Mesendoderm (in vitro differentiated cells): ENCODE data around the gene INTS6.
"Not testable (repeated sequence)": the region's sequence is repeated elsewhere in the genome, so short reads cannot be mapped to it uniquely, and the experiment has no call there.

Experiments used
- DNase-seq: peaks from one replicate; pipeline ENCODE4 v3.0.0; 2013
- H2AK5ac ChIP-seq: 2 replicates; pipeline ENCODE4 v1.6.1; 2013; ENCODE audit warnings: low read length, inconsistent platforms
- H2BK120ac ChIP-seq: 2 replicates; pipeline ENCODE4 v1.6.1; 2013; ENCODE audit warnings: low read depth, mild to moderate bottlenecking, low read length, moderate library complexity, mixed read lengths
- H2BK15ac ChIP-seq: replicated peaks from 2 replicates; pipeline ENCODE4 v1.6.1; 2013; ENCODE audit warnings: low read depth, mild to moderate bottlenecking, moderate library complexity
- H2BK5ac ChIP-seq: 2 replicates; pipeline ENCODE4 v1.6.1; 2013; ENCODE audit warnings: low read length, inconsistent platforms
- H3K18ac ChIP-seq: 2 replicates; pipeline ENCODE4 v1.6.1; 2013; ENCODE audit warnings: mild to moderate bottlenecking, low read length, mixed read lengths
- H3K23ac ChIP-seq: one replicate; pipeline ENCODE4 v1.6.1; 2013; ENCODE audit warnings: low read length
- H3K27ac ChIP-seq: 2 replicates; pipeline ENCODE4 v1.5.1; 2013; ENCODE audit warnings: low read depth, mild to moderate bottlenecking, inconsistent platforms, low read length, moderate library complexity
- H3K27me3 ChIP-seq: 2 replicates; pipeline ENCODE4 v1.6.1; 2013; ENCODE audit warnings: low read length, control low read depth, mild to moderate bottlenecking, inconsistent platforms; ENCODE audit not compliant: insufficient read depth, poor library complexity
- H3K36me3 ChIP-seq: 2 replicates; pipeline ENCODE4 v1.6.1; 2013; ENCODE audit warnings: low read length, inconsistent platforms; ENCODE audit not compliant: control insufficient read depth, insufficient read depth
- H3K4ac ChIP-seq: one replicate; pipeline ENCODE4 v1.6.1; 2013; ENCODE audit warnings: low read depth, mild to moderate bottlenecking, low read length, moderate library complexity
- H3K4me1 ChIP-seq: 2 replicates; pipeline ENCODE4 v1.6.1; 2013; ENCODE audit warnings: low read depth, low read length, inconsistent platforms; ENCODE audit not compliant: control insufficient read depth
- H3K4me2 ChIP-seq: 2 replicates; pipeline ENCODE4 v1.6.1; 2013; ENCODE audit warnings: low read length
- H3K4me3 ChIP-seq: 2 replicates; pipeline ENCODE4 v1.5.1; 2013; ENCODE audit warnings: mild to moderate bottlenecking, low read length
- H3K56ac ChIP-seq: one replicate; pipeline ENCODE4 v1.6.1; 2013; ENCODE audit warnings: low read length
- H3K79me1 ChIP-seq: 2 replicates; pipeline ENCODE4 v1.6.1; 2013; ENCODE audit warnings: low read length, inconsistent platforms
- H3K79me2 ChIP-seq: 2 replicates; pipeline ENCODE4 v1.6.1; 2013; ENCODE audit warnings: mild to moderate bottlenecking, low read length; ENCODE audit not compliant: control insufficient read depth, insufficient read depth
- H3K9ac ChIP-seq: 2 replicates; pipeline ENCODE4 v1.6.1; 2013; ENCODE audit warnings: low read length, inconsistent platforms
- H4K5ac ChIP-seq: one replicate; pipeline ENCODE4 v1.6.1; 2013; ENCODE audit warnings: low read length
- H4K8ac ChIP-seq: one replicate; pipeline ENCODE4 v1.6.1; 2013; ENCODE audit warnings: low read depth, mild to moderate bottlenecking, control low read depth, low read length, moderate library complexity
- WGBS: extraction: QIAGEN DNeasy Blood & Tissue Kit; methylation state at CpG from one replicate; pipeline ENCODE4 v1.1.7; 2013; ENCODE audit warnings: low lambda C conversion rate, missing lambda C conversion rate; ENCODE audit not compliant: insufficient coverage; ENCODE audit errors: extremely low coverage; 5-methylcytosine and 5-hydroxymethylcytosine counted together

The INTS6 gene

GRCh38 chr13:51417716-51418115, 35.1 kb downstream of the INTS6 start:
- no CpG with 5 or more reads among the region's 4 CpGs for WGBS
- Histone ChIP-seq H3K36me3 (no peaks in the 10 kb centered on the region), H2BK5ac (no peak overlapping the region), H3K4me1 (peaks cover 2% of the 10 kb centered on the region), H3K4me3 (no peak overlapping the region), H2AK5ac (no peak overlapping the region), H3K4ac (no peak overlapping the region), H3K79me2 (peaks cover 20% of the 10 kb centered on the region), H3K27ac (no peak overlapping the region), H3K4me2 (no peak overlapping the region), H3K23ac (no peak overlapping the region), H3K9ac (no peak overlapping the region), H4K8ac (no peak overlapping the region), H3K27me3 (no peaks in the 10 kb centered on the region), H3K56ac (no peak overlapping the region), H4K5ac (no peak overlapping the region), H3K79me1 (peaks cover 8% of the 10 kb centered on the region), H2BK120ac (no peak overlapping the region), H3K18ac (no peak overlapping the region), H2BK15ac (no peak overlapping the region)
- no peak for DNase-seq

- Histone ChIP-seq H3K56ac (no peak overlapping the region), H3K4ac (no peak overlapping the region), H2BK120ac (no peak overlapping the region), H3K79me2 (peaks cover 16% of the 10 kb centered on the region), H3K4me2 (no peak overlapping the region), H3K23ac (no peak overlapping the region), H3K27ac (no peak overlapping the region), H3K18ac (no peak overlapping the region), H3K9ac (no peak overlapping the region), H3K27me3 (no peaks in the 10 kb centered on the region), H3K79me1 (peaks cover 4% of the 10 kb centered on the region), H4K8ac (no peak overlapping the region), H4K5ac (no peak overlapping the region), H3K36me3 (no peaks in the 10 kb centered on the region), H2BK5ac (no peak overlapping the region), H3K4me3 (no peak overlapping the region), H2AK5ac (no peak overlapping the region), H2BK15ac (no peak overlapping the region), H3K4me1 (no peaks in the 10 kb centered on the region)
- no peak for DNase-seq
Measured at GRCh38 chr13:51416107-51416506, 36.7 kb downstream of the INTS6 start.

GRCh38 chr13:51415339-51415738, 37.5 kb downstream of the INTS6 start:
- H2AK5ac ChIP-seq, H2BK5ac ChIP-seq, H3K4me2 ChIP-seq, H3K18ac ChIP-seq, H4K8ac ChIP-seq, H3K36me3 ChIP-seq, H3K9ac ChIP-seq, H3K4me3 ChIP-seq, H3K56ac ChIP-seq, H3K23ac ChIP-seq, H3K79me1 ChIP-seq, H2BK15ac ChIP-seq, H4K5ac ChIP-seq, H3K27ac ChIP-seq, DNase-seq, H3K27me3 ChIP-seq, H2BK120ac ChIP-seq, H3K4me1 ChIP-seq, H3K4ac ChIP-seq: not testable (repeated sequence)
- H3K79me2 ChIP-seq: peaks cover 11% of the 10 kb centered on the region
- WGBS: no CpG with 5 or more reads among the region's 1 CpG

- no peak overlapping the region for H4K5ac ChIP-seq
- H2BK5ac ChIP-seq: no peak overlapping the region
- no peak overlapping the region for H3K27ac ChIP-seq
- no peak overlapping the region for H3K4ac ChIP-seq
- H3K18ac ChIP-seq: no peak overlapping the region
- H3K4me2 ChIP-seq: no peak overlapping the region
- H3K23ac ChIP-seq: no peak overlapping the region
- H3K56ac ChIP-seq: no peak overlapping the region
- no peaks in the 10 kb centered on the region for H3K4me1 ChIP-seq
- no peak overlapping the region for H2AK5ac ChIP-seq
- H3K4me3 ChIP-seq: no peak overlapping the region
- no CpG with 5 or more reads among the region's 3 CpGs for WGBS
- H3K79me1 ChIP-seq: peaks cover 4% of the 10 kb centered on the region
- no peak overlapping the region for H2BK15ac ChIP-seq
- no peaks in the 10 kb centered on the region for H3K36me3 ChIP-seq
- H2BK120ac ChIP-seq: no peak overlapping the region
- H3K27me3 ChIP-seq: no peaks in the 10 kb centered on the region
- H3K79me2 ChIP-seq: peaks cover 11% of the 10 kb centered on the region
- DNase-seq: no peak
- no peak overlapping the region for H4K8ac ChIP-seq
- H3K9ac ChIP-seq: no peak overlapping the region
Measured at GRCh38 chr13:51412431-51412830, 40.4 kb downstream of the INTS6 start.

GRCh38 chr13:51405176-51405575, 47.7 kb downstream of the INTS6 start:
- Histone ChIP-seq H3K4me3 (no peak overlapping the region), H3K79me1 (peaks cover 9% of the 10 kb centered on the region), H3K36me3 (no peaks in the 10 kb centered on the region), H2BK120ac (no peak overlapping the region), H3K27me3 (no peaks in the 10 kb centered on the region), H3K18ac (no peak overlapping the region), H3K9ac (no peak overlapping the region), H4K5ac (no peak overlapping the region), H3K4me1 (no peaks in the 10 kb centered on the region), H2AK5ac (no peak overlapping the region), H3K56ac (no peak overlapping the region), H3K79me2 (peaks cover 21% of the 10 kb centered on the region), H3K4ac (no peak overlapping the region), H3K23ac (no peak overlapping the region), H4K8ac (no peak overlapping the region), H3K4me2 (no peak overlapping the region), H2BK5ac (no peak overlapping the region), H3K27ac (no peak overlapping the region), H2BK15ac (no peak overlapping the region)
- 100% methylated on average over 1 of the region's 2 CpGs for WGBS
- no peak for DNase-seq

GRCh38 chr13:51397262-51397941, 55.4 kb downstream of the INTS6 start:
- H3K18ac ChIP-seq: no peak overlapping the region
- peak; percentile 63 for DNase-seq
- H2BK120ac ChIP-seq: no peak overlapping the region
- no peak overlapping the region for H3K4me2 ChIP-seq
- peaks cover 7% of the 10 kb centered on the region for H3K79me1 ChIP-seq
- no peaks in the 10 kb centered on the region for H3K4me1 ChIP-seq
- H3K56ac ChIP-seq: no peak overlapping the region
- H2AK5ac ChIP-seq: no peak overlapping the region
- H4K5ac ChIP-seq: no peak overlapping the region
- H3K9ac ChIP-seq: no peak overlapping the region
- H3K79me2 ChIP-seq: peaks cover 12% of the 10 kb centered on the region
- H3K4ac ChIP-seq: no peak overlapping the region
- no peak overlapping the region for H2BK5ac ChIP-seq
- WGBS: no CpG with 5 or more reads among the region's 6 CpGs
- no peaks in the 10 kb centered on the region for H3K27me3 ChIP-seq
- H3K4me3 ChIP-seq: no peak overlapping the region
- no peaks in the 10 kb centered on the region for H3K36me3 ChIP-seq
- H3K27ac ChIP-seq: no peak overlapping the region
- no peak overlapping the region for H2BK15ac ChIP-seq
- H3K23ac ChIP-seq: no peak overlapping the region
- no peak overlapping the region for H4K8ac ChIP-seq
